NCI-H345 treated with DMSO at 0.1 percent for 48 hours (cell line): ENCODE measurements around the gene HSPA5.
"Not testable (repeated sequence)": the region's sequence is repeated elsewhere in the genome, so short reads cannot be mapped to it uniquely, and the experiment has no call there.

Source experiments
- DNase-seq: peaks from one replicate; lab custom pipeline; 2025; ENCODE audit not compliant: unreplicated experiment; lab: John Stamatoyannopoulos, UW

HSPA5 gene

DNA sequence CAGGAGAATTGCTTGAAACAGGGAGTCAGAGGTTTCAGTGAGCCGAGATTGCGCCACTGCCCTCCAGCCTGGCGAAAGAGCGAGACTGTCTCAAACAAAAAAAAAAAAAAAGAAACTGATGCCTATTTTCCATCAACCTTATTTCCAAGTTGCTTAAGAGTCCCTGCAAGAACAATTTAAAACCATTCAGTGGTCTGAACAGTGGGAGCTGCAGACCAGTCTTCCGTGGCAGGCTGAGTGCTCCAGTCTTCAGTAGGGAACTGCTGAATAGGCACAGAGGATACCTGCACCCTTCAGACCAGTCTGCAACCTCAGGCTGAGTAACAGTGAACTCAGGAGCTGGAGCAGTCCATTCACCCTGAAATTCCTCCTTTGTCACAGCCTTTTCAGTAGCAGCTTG is 46.7 kb downstream of the HSPA5 start:
- DNase-seq = not testable (repeated sequence)

GRCh38 chr9:125190361-125190801 is 50.8 kb downstream of the HSPA5 start:
- DNase-seq = no peak

DNA sequence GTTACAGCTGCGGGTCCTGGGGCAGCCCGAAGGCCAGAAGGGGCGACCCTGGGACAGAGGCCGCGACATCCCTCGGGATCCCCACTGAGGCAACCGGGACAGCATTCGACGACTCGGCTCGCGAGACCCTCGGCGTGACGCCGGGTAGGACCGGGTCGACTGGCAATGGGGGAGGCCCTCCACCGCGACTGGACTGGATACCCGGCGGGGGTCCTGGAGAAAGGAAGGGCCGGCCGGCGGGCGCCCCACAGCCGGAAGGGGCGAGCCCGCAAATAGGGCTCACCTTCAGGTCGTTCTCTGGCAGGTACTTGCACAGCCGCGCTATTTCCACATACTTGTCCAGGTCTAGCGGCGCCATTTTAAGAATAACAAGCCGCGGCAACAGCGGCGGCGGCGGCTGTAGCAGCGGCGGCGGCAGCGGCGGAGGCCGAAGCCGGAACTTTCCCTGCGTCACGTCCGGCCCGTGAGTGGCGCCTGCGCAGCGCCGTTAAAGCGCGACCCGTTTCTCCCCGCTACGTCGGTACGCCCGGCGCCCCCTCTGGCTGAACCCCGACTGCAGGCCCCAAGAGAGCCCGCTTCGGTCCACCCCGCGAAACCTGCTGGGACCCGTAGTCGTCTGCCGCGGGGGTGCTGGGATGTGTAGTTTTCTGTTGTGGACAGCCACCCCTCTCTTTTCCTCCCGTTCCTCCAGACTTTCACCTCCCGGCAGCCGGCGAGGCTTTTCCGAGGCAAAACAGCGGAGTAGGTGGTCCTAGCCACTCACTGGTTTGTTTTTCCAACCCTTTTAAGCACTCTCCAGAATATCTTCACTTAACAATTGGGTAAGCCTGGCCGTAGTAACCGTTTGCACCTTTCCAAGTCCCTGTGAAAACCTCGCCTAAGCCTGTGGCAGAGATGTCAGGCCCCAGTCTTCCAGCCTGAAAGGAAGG is 51.5 kb downstream of the HSPA5 start, which contains the start of gene PPP6C:
PPP6C (minus strand) TSS at position 443 of the 929 bp plus-strand sequence; CDS start at position 358, 85 bp downstream.
- peak; percentile 86 for DNase-seq

DNA sequence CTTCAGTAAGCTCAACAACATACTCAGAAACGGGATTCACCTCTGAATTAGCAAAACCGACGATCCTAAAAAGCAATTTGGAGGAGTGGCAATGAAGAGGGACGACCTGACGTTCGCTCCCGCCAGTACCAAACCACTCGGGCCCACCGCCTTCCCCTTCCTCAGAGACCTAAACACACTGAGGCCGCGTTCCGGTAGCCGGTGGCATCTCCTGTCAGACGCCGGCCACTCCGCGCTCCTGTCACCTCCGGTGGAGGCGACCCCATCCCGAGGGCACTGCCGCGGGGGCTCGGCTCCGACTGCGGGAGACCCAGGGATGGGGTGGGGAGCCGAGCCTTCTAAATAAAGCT is 52.2 kb downstream of the HSPA5 start:
- no peak for DNase-seq
